Measurements from ENCODE around the gene MYL5.

MYL5 gene, protein sequence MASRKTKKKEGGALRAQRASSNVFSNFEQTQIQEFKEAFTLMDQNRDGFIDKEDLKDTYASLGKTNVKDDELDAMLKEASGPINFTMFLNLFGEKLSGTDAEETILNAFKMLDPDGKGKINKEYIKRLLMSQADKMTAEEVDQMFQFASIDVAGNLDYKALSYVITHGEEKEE

GRCh38 chr4:674172-675035 is at the start of gene MYL5, which contains the start of gene ATP5ME:
Gene MYL5, plus strand, starts transcription at chr4:674542. Its CDS starts 3,485 bp downstream, at chr4:678027.
Gene ATP5ME, minus strand, starts transcription at chr4:674276. Its CDS starts 29 bp downstream, at chr4:674247.
- H3K27ac ChIP-seq = peak within 1 kb of the TSS; percentile 86 to 100 (median 98)
- peak within 1 kb of the TSS; percentile 71 to 98 (median 82) for H3K4me3 ChIP-seq

DNA sequence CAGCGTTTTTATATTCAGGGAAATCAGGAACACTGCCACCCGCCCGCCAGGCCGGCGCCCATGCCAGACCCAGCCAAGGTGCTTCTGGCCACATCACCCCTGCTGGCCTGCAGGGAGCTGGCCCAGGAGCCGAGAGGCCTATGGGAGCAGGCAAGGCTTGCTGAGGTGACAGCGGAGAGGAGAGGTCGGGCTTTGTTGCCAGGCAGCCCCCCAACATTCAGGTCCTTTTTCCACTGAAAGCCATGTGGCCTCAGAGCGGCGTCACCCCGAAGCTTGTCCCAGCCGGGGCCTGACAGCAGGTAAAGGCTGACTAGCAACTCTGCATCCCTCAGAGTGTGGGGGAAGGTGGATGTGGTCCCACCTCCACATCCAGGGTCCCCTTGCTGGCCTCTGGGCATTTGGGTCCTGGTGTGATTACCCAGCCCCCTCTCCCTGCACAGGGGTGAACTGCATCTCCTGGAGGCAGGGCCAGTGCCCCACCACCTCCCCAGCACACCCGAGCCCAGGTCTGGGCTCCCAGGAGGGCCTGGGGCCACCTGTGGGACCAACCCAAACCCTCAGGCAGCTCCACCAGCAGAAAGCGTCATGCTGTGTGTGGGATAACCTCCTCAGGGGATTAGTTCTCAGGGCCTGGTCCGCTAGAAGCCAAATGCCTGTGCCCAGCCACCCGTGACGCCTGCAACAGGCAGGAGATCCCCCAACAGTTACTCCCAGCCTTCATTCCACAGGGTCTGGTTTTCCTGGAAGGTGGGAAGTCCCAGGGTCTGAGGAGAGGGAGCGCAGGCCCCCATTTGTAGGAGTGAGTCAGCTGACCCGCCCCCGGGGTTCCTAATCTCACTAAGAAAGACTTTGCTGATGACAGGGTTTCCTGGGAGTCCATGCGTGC is 49.4 kb upstream of the MYL5 start, which contains the start of gene PDE6B:
Gene PDE6B, plus strand, starts transcription at position 869 of the 886 bp plus-strand sequence. CDS start 54 bp downstream, outside the sequence.
- no peak within 1 kb of the TSS for H3K4me3 ChIP-seq
- no peak within 1 kb of the TSS for H3K27ac ChIP-seq

DNA sequence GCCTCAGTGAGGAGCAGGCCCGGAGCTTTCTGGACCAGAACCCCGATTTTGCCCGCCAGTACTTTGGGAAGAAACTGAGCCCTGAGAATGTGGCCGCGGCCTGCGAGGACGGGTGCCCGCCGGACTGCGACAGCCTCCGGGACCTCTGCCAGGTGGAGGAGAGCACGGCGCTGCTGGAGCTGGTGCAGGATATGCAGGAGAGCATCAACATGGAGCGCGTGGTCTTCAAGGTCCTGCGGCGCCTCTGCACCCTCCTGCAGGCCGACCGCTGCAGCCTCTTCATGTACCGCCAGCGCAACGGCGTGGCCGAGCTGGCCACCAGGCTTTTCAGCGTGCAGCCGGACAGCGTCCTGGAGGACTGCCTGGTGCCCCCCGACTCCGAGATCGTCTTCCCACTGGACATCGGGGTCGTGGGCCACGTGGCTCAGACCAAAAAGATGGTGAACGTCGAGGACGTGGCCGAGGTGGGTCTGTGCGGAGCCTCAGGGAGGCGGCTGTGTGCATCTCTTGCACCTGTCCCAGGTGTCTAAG is 48.6 kb upstream of the MYL5 start:
- H3K4me3 ChIP-seq = no peak overlapping the region
- H3K27ac ChIP-seq = no peak overlapping the region

DNA sequence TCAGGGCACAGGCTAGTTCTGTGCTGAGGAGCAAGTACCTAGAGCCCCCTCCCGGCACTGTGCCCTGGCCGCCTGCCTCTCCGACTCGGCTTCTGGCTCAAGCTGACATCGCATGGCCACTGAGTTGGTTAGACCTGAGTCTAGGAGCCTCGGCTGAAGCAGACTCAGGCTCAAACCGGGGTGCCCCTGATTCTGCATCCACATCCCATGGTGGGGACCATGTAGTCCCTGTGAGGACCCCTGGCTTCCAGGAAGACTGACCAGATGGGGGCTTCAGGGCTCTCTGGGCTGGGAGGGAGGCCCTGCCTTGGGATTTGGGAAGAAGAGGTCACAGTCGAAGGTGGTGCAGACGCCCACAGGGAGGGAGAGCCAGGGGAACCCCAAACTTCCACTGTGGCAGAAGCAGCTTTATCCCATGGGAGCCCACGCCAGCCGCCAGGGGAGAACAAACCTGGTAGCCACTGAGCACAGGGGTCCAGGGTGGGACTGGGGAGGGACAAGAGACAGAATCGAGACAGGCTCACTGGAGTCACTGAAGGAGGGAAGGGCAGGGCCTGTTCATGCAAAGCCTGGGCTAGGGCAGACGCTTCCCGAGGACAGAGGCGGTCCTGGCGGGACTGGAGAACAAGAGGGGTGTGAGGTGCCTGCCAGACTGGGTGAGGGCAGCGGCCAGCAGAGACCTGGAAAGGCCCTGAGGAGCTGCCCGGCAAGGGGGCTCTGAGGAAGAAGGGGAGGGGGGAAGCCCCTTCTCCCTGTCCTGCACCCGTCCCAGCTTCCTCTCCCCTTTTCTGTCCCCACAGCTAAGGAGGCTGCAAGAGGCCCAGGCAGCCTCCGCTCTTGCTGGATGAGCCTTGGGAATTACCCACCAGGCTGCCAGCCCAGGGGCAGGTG is 47.9 kb upstream of the MYL5 start:
- Histone ChIP-seq H3K4me3 (no peak overlapping the region), H3K27ac (no peak overlapping the region)

- H3K27ac ChIP-seq = no peak overlapping the region
- H3K4me3 ChIP-seq = no peak overlapping the region
Measured at GRCh38 chr4:627347-628125, 46.8 kb upstream of the MYL5 start.

DNA sequence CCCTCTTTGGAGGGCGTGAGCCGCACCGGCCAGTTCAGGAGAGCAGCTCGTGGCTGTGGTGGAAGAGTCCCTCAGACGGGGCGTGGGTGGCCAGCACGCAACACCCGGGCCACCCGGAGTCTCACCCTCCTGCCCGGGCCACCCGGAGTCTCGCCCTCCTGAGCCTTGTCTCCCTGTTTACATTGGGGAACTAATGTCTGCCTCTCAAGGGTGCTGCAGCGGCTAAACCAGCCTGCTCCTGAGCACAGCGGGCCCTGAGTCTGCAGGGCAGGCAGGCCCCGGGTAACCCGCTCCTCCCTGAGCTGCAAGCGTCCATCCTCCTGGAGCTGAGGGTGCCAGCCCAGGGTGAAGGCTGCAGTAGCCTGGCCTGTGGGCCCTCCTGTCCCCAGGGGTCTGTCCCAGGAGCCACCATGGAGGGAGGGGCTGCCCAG is 46.0 kb upstream of the MYL5 start:
- Histone ChIP-seq H3K4me3 (no peak overlapping the region), H3K27ac (no peak overlapping the region)

DNA sequence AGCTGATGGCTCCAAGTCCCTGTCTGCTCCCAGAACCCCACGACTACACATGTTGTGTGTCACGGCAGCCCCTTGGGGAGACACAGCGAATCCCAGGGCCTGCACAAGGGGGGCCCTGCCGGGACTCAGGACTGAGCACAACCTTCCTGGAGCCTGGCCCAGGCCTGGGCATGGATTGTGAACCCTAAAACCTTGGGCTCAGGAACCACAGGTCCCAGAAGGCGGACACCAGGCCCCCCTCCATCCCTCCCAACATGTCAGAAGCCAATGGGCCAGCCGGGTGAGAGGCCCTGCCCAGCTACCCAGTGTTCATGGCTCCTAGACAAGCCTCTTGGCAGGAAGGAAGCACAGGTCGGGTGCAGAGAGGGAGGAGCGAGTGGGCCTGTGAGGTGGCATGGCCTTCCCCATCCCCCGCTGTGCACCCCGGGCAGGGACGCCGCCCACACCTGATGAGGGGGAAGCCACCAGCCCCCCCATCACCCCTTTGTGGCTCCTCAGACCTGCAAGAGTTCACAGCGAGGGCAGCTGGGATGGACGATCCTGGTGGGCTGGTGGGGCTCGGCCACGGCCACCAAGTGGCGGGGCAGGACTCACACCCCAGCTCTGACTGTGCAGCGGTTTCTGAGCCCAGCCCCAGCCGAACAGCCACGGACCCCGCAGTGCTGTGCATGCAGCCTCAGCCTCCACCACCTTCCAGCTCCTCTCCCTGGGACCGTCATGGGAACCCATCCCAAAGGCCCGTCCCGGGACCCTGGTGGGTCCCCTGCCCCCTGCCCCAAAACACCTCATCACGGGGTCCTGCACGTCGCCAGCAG is 45.3 kb upstream of the MYL5 start:
- Histone ChIP-seq H3K4me3 (no peak overlapping the region), H3K27ac (no peak overlapping the region)

GRCh38 chr4:629636-629914 is 44.8 kb upstream of the MYL5 start:
- no peak overlapping the region for H3K27ac ChIP-seq
- no peak overlapping the region for H3K4me3 ChIP-seq

DNA sequence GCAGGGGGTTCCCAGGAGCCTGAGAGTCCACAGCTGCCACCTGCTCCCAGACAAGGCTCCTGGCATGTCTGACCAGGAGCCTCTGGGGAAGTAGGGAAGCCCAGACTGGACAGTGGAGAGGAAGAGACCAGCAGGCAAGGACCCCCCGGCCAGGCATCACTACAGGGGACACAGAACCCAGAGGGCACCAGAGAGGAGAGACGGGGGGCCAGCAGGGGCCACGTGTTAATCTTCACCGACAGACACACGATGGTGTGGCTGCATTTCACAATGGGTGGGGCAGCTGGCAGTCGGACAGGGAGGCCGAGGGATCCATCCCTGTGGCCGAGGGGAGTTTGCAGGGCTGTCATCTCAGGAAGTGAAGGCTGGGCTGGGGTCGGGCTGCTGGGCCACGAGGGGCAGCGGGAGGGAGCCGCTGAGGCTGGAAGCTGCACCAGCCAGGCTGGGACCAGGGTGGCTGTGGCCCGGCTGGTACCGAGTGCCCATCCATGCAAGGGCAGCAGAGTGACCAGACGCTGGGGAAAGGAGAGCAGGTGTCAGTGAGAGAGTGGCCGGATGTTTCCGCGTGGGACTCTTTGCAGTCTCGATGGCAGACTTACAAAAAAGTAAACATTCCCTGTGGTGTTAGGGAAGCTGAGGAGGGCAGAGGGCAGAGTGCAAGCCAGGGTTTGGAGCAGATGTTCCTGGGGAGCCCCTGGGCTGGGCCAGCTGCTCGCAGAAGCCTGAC is 44.3 kb upstream of the MYL5 start:
- Histone ChIP-seq H3K27ac (no peak overlapping the region), H3K4me3 (no peak overlapping the region)

DNA sequence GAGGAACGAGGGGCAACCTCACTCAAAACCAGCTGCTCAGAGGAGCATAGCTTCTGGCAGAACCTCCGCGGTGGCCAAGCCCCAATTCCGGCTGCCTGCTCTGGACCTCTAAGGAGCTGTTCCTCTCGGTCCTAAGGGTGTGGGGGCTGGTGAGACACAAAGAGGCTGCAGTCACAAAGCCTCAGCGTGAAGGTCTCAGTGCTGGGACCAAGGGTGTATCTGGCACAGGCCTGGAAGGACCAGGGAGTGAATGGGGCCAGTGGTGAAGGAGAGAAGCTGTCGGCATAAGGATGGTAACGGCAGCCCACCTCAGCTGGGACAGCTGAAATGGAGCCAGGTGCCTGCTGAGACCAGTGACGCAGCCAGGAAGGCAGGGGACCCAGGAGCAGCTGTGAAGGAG is 43.7 kb upstream of the MYL5 start:
- Histone ChIP-seq H3K27ac (no peak overlapping the region), H3K4me3 (no peak overlapping the region)

DNA sequence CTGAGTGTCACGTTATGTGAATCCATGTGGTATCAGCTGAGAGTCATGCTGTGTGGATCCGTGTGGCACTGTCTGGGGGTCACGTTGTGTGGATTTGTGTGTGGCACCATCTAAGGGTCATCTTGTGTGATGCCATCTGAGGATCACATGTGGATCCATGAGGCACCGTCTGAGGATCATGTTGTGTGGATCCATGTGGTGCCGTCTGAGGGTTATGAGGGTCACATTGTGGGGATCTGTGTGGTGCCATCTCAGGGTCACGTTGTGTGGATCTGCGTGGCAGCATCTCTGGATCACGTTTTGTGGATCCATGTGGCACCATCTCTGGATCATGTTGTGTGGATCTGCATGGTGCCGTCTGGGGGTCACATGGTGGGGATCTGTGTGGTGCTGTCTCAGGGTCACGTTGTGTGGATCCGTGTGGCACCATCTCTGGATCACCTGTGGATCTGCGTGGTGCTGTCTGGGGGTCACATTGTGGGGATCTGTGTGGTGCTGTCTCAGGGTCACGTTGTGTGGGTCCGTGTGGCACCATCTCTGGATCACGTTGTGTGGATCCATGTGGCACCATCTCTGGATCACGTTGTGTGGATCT is 42.0 kb upstream of the MYL5 start:
- no peak overlapping the region for H3K27ac ChIP-seq
- H3K4me3 ChIP-seq = no peak overlapping the region

DNA sequence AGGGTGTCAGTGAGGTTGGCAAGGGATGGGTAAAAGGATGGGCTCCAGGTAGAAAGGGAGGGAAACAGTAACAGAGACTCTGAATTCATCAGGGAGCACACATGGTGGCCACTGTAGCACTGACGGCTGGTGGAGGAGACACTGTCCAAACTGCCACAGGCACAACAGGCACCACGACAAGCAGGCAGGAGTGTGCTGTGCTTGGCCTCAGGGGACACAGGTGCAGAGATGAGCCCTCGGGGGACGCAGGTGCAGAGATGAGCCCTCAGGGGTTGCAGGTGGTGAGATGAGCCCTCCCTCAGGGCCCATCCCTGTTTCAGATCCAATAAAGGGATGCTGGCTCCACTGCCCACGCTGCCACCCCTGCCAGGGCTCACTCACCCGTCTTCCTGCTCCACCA is 41.4 kb upstream of the MYL5 start:
- Histone ChIP-seq H3K4me3 (no peak overlapping the region), H3K27ac (no peak overlapping the region)

DNA sequence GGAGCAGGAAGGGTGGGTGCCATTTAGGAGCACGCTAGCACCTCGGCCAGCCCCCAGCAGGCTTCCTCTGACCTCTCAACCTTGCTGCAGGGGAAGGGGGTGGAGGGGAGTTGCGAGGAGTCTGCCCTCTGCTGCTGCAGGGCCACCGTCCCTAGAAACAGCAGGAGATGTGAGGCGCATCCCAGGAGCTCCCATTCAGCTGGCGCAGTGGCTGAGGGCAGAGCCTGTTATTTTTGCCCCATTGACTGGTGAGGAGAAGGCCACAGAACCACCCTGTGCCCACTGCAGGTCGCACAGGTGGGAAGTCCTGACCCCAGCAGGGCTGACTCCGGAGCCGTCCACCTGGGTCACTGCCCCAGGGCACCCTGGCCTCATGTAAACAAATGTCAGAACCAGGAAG is 40.9 kb upstream of the MYL5 start:
- H3K4me3 ChIP-seq = no peak overlapping the region

GRCh38 chr4:633976-634598 is 40.3 kb upstream of the MYL5 start:
- H3K27ac ChIP-seq = no peak overlapping the region
- H3K4me3 ChIP-seq = no peak overlapping the region

More for the DNA sequence above, 40.9 kb upstream of the MYL5 start:
- H3K27ac ChIP-seq = no peak overlapping the region

DNA sequence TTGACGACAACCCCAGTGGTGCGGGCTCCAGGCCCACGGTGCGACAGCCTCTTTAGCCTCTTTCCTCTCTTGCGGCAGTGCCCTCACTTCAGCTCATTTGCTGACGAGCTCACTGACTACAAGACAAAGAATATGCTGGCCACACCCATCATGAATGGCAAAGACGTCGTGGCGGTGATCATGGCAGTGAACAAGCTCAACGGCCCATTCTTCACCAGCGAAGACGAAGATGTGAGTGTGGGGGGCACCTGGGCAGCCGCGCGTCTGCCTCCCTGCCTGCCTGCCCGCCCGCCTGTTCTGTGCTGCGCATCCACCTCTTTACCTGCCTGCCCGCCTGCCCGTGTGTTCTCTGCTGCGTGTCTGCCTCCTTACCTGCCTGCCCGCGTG is 39.8 kb upstream of the MYL5 start:
- Histone ChIP-seq H3K4me3 (no peak overlapping the region), H3K27ac (no peak overlapping the region)
